GM12801 (cell line): ENCODE data around the gene LRSAM1.

ENCODE experiments used
- TF ChIP-seq, protein P1 (sequence below): IDR thresholded peaks from one replicate; pipeline ENCODE4 v1.5.1; 2011; ENCODE audit warnings: control low read depth; ENCODE audit not compliant: insufficient read length; ENCODE audit errors: extremely low read depth

The LRSAM1 gene

DNA sequence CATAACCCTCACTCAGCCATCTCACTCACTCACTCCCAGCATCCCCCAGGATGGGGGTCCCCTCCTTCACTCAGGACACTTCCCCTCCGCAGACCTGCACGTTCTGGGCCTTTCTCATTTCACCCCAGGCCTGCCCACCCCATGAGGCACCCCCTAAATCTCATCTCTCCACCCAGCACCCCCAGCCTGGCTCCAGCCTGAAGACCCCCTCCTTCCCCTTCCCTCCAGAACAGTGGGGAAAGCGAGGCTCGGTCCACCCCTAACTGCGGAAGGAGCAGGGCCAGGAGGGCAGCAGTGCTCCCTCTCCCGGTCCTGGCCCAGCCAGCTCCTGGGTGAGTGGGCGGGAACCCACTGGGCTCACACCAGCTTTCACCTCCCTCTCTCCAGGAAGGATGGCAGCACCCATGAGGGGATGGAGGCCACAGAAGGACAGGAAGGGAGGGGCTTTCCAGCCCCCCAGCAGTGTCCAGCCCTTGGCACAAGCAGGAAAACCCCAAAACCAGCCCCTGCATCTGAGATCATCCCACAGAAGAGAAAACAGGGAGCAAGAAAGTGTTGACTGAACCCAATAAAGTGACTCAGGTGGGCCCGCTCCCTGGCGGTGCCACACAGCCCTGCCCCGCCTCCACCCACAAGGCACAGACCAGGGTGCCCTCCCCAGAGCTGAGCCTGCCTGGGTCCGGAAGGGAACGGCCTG, 55.0 kb downstream of the LRSAM1 start:
- TF ChIP-seq, protein P1, sequence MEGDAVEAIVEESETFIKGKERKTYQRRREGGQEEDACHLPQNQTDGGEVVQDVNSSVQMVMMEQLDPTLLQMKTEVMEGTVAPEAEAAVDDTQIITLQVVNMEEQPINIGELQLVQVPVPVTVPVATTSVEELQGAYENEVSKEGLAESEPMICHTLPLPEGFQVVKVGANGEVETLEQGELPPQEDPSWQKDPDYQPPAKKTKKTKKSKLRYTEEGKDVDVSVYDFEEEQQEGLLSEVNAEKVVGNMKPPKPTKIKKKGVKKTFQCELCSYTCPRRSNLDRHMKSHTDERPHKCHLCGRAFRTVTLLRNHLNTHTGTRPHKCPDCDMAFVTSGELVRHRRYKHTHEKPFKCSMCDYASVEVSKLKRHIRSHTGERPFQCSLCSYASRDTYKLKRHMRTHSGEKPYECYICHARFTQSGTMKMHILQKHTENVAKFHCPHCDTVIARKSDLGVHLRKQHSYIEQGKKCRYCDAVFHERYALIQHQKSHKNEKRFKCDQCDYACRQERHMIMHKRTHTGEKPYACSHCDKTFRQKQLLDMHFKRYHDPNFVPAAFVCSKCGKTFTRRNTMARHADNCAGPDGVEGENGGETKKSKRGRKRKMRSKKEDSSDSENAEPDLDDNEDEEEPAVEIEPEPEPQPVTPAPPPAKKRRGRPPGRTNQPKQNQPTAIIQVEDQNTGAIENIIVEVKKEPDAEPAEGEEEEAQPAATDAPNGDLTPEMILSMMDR: no peak

DNA sequence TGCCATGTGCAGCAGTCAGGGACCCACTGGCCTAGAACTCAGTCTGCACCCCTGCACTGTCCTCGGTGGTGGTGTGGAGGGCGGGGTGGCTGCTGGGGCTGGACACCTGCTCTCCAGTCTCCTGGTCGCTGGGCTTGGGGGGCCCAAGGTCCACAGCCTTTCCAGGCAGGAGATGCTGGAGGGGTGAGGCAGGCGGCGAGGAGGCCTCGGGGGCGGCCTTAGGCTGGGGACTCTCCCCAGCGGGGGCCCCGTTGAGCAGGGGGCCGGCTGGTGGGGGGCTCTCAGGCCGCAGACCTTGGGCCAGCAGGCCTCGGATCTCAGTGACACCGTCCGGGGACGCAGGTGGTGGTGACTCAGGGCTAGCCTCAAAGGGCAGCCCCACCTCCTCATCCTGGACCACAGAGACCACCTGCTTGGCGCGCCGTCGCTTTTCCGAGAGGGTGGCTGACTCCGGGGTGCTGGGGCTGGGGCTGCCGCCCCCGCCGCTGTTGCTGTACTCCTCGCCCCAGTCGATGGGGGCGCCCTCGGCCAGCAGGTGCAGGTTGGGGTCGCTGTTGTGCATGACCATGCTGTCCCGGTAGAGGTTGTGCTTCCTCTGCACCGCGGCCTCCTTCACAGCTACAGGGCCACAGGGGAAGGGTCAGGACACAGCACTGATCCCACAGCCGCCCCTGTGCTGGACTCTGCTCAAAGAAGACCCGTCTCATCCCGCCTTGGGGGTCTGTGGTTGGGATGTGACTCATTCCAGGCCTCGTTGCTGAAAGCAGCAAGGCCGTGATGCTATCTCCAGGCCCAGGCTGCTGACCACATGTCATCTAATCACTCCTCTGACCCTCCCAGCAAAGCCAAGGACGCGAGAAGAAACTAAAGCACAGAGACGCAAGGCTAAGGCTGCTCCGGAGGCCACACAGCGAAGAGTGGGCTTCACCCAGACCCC, 55.8 kb downstream of the LRSAM1 start:
- TF ChIP-seq, protein P1: no peak

DNA sequence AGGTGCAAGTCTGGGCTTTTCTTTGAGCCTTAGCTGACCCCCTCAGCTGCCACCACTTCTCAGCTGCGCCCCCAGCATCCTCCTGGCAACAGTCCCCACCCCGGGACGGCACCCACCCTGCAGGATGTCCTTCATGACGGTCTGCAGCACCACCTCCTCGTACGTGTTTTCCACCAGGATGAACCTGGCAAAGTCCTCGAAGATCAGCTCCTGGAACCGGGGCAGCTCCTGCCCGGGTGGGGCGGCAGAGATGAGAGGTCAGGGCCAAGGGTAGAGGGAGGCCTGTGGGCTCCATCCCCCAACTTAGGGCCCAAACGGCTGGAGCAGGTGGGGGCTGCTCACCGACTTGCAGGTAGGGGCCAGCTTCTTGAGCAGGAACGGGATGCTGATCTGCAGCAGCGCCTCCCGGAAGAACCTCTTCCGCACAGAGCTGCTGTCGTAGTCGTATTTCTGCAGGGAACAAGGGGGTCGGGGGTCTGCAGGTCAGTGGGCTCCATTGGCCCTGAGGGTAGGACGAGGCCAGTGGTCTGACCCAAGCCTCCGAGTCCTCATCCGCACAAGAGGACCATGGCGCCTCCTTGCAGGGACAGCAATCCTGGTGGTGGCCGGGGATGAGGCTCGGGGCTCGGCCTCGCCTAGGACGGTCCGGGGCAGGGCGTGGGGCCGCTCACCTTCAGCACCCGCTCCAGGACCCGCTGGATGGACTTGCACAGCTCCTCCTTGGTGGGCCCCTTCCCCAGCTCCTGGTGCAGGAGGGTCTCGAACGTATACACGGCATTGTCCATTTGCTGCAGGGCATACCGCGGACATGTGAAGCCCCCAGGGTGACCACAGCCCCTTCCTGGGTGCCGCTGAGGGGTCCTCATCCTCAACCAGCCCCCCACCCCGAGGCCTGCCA, 56.7 kb downstream of the LRSAM1 start:
- TF ChIP-seq, protein P1: no peak

DNA sequence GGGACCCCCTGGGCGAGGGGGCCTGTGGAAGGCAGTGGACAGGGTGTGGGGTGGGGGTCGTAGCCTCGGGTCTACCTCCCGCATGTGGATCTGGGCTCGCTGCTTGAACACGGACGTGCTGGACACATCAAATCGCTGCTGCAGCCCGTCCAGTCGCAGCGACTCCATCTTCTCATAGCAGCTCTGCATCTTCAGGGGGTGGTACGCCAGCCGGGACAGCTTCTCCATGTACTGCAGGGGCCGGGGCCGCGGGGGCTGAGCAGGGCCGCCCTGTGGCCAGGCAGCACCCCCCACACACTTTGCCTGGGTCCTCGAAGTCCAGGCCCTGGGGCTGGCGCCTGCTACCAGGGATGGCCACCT, 57.6 kb downstream of the LRSAM1 start:
- TF ChIP-seq, protein P1: no peak

DNA sequence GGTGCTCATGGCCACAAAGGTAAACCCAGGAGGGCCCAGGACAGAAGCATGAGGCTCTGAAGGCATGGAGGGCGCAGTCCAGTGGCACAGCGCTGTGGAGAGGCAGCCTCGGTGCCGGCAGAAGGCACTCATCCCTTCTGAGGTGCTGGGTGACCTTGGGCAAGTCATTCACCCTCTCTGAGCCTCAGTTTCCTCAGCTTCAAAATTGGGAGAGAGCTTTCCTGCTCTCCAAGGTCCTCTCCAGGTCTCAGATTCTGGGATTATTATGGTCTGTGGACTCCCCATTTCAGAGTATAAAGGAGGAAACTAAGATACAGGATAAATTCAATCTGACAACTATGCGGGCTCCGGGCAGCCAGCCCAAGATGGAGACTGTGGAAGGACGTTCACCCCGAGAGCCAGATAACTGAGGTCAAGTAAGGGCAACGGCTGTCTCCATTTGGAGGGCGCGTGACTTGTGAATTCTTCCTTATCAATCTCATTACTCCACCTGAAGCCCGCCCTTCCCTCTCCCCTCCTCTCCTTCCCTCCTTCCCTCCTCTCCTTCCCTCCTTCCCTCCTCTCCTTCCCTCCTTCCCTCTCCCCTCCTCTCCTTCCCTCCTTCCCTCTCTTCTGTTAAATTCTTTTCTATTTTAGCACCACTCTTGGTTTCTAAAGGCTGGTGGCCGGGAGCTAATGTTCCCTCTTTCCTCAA, 58.1 kb downstream of the LRSAM1 start:
- TF ChIP-seq, protein P1: no peak

DNA sequence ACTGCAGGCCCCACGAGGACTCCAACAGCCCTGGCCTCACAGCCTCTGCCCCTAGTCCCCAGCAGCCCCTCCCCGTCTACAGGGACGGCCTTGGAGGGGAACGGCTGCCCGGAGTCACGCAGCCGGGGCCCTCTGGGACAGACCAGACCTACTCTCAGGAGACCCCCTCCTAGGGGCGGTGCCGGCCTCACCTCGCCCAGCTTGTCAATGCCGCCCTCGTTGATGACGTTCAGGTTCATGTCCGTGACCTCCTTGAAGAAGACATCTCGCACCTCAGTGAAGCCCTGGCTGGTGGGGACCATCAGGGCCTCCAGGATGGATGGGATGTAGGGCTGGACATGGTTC, 58.6 kb downstream of the LRSAM1 start:
- TF ChIP-seq, protein P1: no peak
